Measurements from ENCODE around the gene CYB561D2. TPM values are rescaled to one million over a fixed set of nuclear protein-coding genes. Genes with fewer than 3 reads are reported as not detected.

Gene CYB561D2
- total RNA-seq, 1 experiment from 2014 or later: 16.8 TPM

DNA sequence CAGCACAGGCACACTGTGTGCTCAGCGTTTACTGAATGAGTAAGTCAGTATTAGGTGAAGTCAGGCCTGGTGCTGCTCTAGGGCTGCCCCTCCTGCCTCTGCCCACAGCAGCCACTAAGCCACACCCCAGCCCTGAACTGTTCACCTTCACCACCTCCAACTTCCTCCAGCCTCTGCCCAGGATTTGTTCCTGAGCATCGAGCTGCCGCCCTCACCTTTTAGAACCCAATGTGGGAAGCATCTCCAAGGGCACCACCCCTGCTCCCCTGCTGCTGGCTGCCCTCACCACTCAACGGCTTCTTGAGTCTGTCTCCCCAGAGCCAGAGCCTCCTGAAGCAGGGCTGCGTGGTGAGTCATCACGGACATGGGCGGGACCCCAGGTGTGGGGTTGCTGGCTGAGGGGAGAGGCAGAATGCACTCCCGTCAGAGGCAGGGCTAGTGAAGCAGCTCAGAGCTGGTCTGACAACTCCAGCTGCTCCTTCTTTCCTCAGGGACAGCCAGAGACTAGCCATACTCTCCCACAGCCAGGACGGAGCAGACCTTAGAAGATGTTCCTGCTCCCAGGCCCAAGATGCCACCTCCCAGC lies 33.9 kb upstream of the CYB561D2 start:
- H3K9me3 Mint-ChIP-seq: peaks cover 5 to 7% of the 10 kb centered on the region in 2 experiments
- no peaks in the 10 kb centered on the region for H3K27me3 ChIP-seq (ENCODE audit: insufficient read depth, low read length)
- H2AK5ac ChIP-seq (ENCODE audit: insufficient read length, low read length): no peak overlapping the region
- no peaks in the 10 kb centered on the region for H3K9me3 ChIP-seq (ENCODE audit: control insufficient read depth, low read depth, low read length)
- no CpG with 5 or more reads among the region's 9 CpGs for WGBS (ENCODE audit: extremely low coverage, insufficient read length, low lambda C conversion rate)
- H3K4me1 Mint-ChIP-seq: peaks cover 15 to 30% of the 10 kb centered on the region in 2 experiments
- no peak overlapping the region for H3K18ac ChIP-seq (ENCODE audit: insufficient read length, low read depth, low read length)
- H2AFZ ChIP-seq (ENCODE audit: low read length): no peak overlapping the region
- H3K79me2 ChIP-seq (ENCODE audit: insufficient read depth, low read length): peaks cover 5% of the 10 kb centered on the region; the same call in 1 of the 2 replicates
- H2BK20ac ChIP-seq (ENCODE audit: low read depth, low read length, poor library complexity, severe bottlenecking): no peak overlapping the region
- no peak overlapping the region for H4K5ac ChIP-seq (ENCODE audit: insufficient read length, low read depth, low read length)
- H3K4me1 ChIP-seq (ENCODE audit: insufficient read depth, low read length): no peaks in the 10 kb centered on the region; the same call in 1 of the 2 replicates
- H2BK12ac ChIP-seq (ENCODE audit: insufficient read length, low read depth, low read length): no peak overlapping the region
- H3T11ph ChIP-seq (ENCODE audit: low read length): no peak overlapping the region
- peak overlapping the region in 2 of 3 experiments; percentile 3 to 79; a peak in 3 of 7 replicates for H3K27ac Mint-ChIP-seq
- no peaks in the 10 kb centered on the region for H4K20me1 ChIP-seq (ENCODE audit: control insufficient read depth, insufficient read depth, insufficient read length)
- no peak overlapping the region for H3K4ac ChIP-seq (ENCODE audit: low read depth, low read length)
- H3K4me3 Mint-ChIP-seq: no peak overlapping the region; a peak in 1 of 5 replicates
- H4K91ac ChIP-seq (ENCODE audit: insufficient read length, low read depth, low read length): no peak overlapping the region
- H3K4me2 ChIP-seq (ENCODE audit: insufficient read depth, insufficient read length, low read length): no peak overlapping the region
- H3K36me3 Mint-ChIP-seq (ENCODE audit: insufficient read depth in 1 of 3, low read depth in 3 of 3): peaks cover 48 to 57% (median 56%) of the 10 kb centered on the region in 3 experiments
- H3K27ac ChIP-seq (ENCODE audit: insufficient read length, low read depth, low read length): no peak overlapping the region
- H3K23ac ChIP-seq (ENCODE audit: insufficient read length, low read depth, low read length): no peak overlapping the region
- H3K23me2 ChIP-seq (ENCODE audit: insufficient read length, low read depth, low read length, poor library complexity, severe bottlenecking): peaks cover 3% of the 10 kb centered on the region
- no peak overlapping the region for H2BK15ac ChIP-seq (ENCODE audit: low read depth, low read length)
- no peaks in the 10 kb centered on the region for H3K79me1 ChIP-seq (ENCODE audit: insufficient read depth, low read depth, low read length, poor library complexity, severe bottlenecking)
- no peak overlapping the region for H4K8ac ChIP-seq (replicated peaks; ENCODE audit: insufficient read length, low read depth, low read length)
- H2BK120ac ChIP-seq (ENCODE audit: low read depth, low read length, poor library complexity, severe bottlenecking): no peak overlapping the region
- H2BK5ac ChIP-seq (ENCODE audit: insufficient read length, low read length): no peak overlapping the region
- no peak overlapping the region for H3K9ac ChIP-seq (ENCODE audit: extremely low read depth, insufficient read length, low read length)
- H3K14ac ChIP-seq (ENCODE audit: insufficient read depth, low read length): no peak overlapping the region
- TF ChIP-seq, protein P1, sequence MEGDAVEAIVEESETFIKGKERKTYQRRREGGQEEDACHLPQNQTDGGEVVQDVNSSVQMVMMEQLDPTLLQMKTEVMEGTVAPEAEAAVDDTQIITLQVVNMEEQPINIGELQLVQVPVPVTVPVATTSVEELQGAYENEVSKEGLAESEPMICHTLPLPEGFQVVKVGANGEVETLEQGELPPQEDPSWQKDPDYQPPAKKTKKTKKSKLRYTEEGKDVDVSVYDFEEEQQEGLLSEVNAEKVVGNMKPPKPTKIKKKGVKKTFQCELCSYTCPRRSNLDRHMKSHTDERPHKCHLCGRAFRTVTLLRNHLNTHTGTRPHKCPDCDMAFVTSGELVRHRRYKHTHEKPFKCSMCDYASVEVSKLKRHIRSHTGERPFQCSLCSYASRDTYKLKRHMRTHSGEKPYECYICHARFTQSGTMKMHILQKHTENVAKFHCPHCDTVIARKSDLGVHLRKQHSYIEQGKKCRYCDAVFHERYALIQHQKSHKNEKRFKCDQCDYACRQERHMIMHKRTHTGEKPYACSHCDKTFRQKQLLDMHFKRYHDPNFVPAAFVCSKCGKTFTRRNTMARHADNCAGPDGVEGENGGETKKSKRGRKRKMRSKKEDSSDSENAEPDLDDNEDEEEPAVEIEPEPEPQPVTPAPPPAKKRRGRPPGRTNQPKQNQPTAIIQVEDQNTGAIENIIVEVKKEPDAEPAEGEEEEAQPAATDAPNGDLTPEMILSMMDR (conservative IDR thresholded peaks at IDR 0.05): no peak
- H3K27me3 Mint-ChIP-seq (ENCODE audit: low read depth): no peaks in the 10 kb centered on the region
- peak; percentile 75 for DNase-seq
- no peak overlapping the region for H3K56ac ChIP-seq (ENCODE audit: insufficient read length, low read depth, low read length)

Data from H9 (cell line).